H1 (cell line): ENCODE data around the gene HOXD12. TPM values are rescaled to one million over a fixed set of nuclear protein-coding genes. Genes with fewer than 3 reads are reported as not detected.

ENCODE experiments used
- CTCF ChIA-PET: fragments of 300-600 bp; sonication (Branson Sonifier 250); formaldehyde crosslinking; loops from one replicate; lab custom pipeline; 2021; ENCODE audit not compliant: partially characterized antibody; lab: Charles Lee
- POLR2A ChIA-PET: fragments of 300-600 bp; sonication (Branson Sonifier 250); formaldehyde crosslinking; loops from one replicate; lab custom pipeline; 2021; ENCODE audit warnings: inconsistent platforms; ENCODE audit not compliant: partially characterized antibody; lab: Charles Lee
- DNase-seq, 2 experiments: peaks; one replicate each; pipeline versions ENCODE4 v3.0.0 to v3.0.0-alpha.2; 2010 to 2022; ENCODE audit warnings: low spot score in 2 of 2, low read depth in 1 of 2, mixed read lengths in 1 of 2
- FAIRE-seq: peaks from 2 replicates; lab custom pipeline; 2011; peaks lifted over from hg19 to GRCh38; lab: Jason Lieb, UNC
- H2AFZ ChIP-seq: 2 replicates; pipeline ENCODE4 v1.8.1; 2012; ENCODE audit warnings: low read length, inconsistent platforms
- H2AK5ac ChIP-seq: 2 replicates; pipeline ENCODE4 v1.6.1; 2013; ENCODE audit warnings: low read depth, low read length
- H2BK120ac ChIP-seq: replicated peaks from 2 replicates; pipeline ENCODE3; 2013; ENCODE audit warnings: low read depth, low read length, inconsistent platforms
- H2BK12ac ChIP-seq: 2 replicates; pipeline ENCODE4 v1.6.1; 2013; ENCODE audit warnings: low read depth, low read length
- H2BK15ac ChIP-seq: 2 replicates; pipeline ENCODE4 v1.6.1; 2013; ENCODE audit warnings: low read length
- H2BK20ac ChIP-seq: 2 replicates; pipeline ENCODE4 v1.6.1; 2013; ENCODE audit warnings: low read length
- H2BK5ac ChIP-seq: 2 replicates; pipeline ENCODE4 v1.6.1; 2013; ENCODE audit warnings: low read depth, low read length
- H3K14ac ChIP-seq: 2 replicates; pipeline ENCODE4 v1.6.1; 2013; ENCODE audit warnings: inconsistent platforms; ENCODE audit not compliant: insufficient read length
- H3K18ac ChIP-seq: 2 replicates; pipeline ENCODE4 v1.6.1; 2013; ENCODE audit warnings: low read length; ENCODE audit errors: extremely low read depth
- H3K23ac ChIP-seq: 2 replicates; pipeline ENCODE4 v1.6.1; 2013; ENCODE audit warnings: inconsistent platforms; ENCODE audit not compliant: insufficient read length
- H3K23me2 ChIP-seq: 2 replicates; pipeline ENCODE4 v1.6.1; 2013; ENCODE audit warnings: low read depth, low read length
- H3K27ac ChIP-seq: 2 replicates; pipeline ENCODE4 v1.6.1; 2011; ENCODE audit warnings: low read depth, low read length, inconsistent platforms
- H3K27me3 ChIP-seq, 4 experiments: replicated peaks in 1 of 4; 1 replicate in 1 of 4; 2 replicates in 3 of 4; pipeline versions ENCODE4 v1.6.1 to v1.8.1; 2011 to 2013; ENCODE audit warnings: low read length in 3 of 4, mild to moderate bottlenecking in 3 of 4, inconsistent platforms in 2 of 4, mixed read lengths in 2 of 4, moderate library complexity in 1 of 4; ENCODE audit not compliant: control insufficient read depth in 3 of 4, insufficient read depth in 3 of 4; ENCODE audit errors: extremely low read depth in 1 of 4
- H3K36me3 ChIP-seq, 4 experiments: 2 replicates each; pipeline versions ENCODE4 v1.6.1 to v1.8.1; 2011 to 2013; ENCODE audit warnings: mild to moderate bottlenecking in 4 of 4, low read length in 3 of 4, moderate library complexity in 2 of 4, control low read depth in 1 of 4, inconsistent platforms in 1 of 4; ENCODE audit not compliant: insufficient read depth in 4 of 4, control insufficient read depth in 2 of 4
- H3K4ac ChIP-seq: replicated peaks from 2 replicates; pipeline ENCODE3; 2013; ENCODE audit warnings: low read length, low read depth, mixed read lengths, inconsistent platforms; ENCODE audit not compliant: insufficient read length
- H3K4me1 ChIP-seq, 4 experiments: replicated peaks in 1 of 4; 1 replicate in 1 of 4; 2 replicates in 3 of 4; pipeline versions ENCODE4 v1.6.1 to v1.8.1; 2011 to 2013; ENCODE audit warnings: low read length in 3 of 4, inconsistent platforms in 2 of 4, mixed read lengths in 1 of 4; ENCODE audit not compliant: insufficient read depth in 4 of 4, control insufficient read depth in 3 of 4
- H3K4me2 ChIP-seq, 2 experiments: 2 replicates each; pipeline versions ENCODE4 v1.6.1 to v1.8.1; 2011 to 2013; ENCODE audit warnings: low read depth in 2 of 2, low read length in 2 of 2, control low read depth in 1 of 2, inconsistent platforms in 1 of 2, mild to moderate bottlenecking in 1 of 2; ENCODE audit not compliant: insufficient read depth in 1 of 2
- H3K4me3 ChIP-seq, 4 experiments: fragments of 200-600, 300-600 bp in 1 of 4; sonication (generic), shearing (Covaris generic), sonication (Bioruptor Twin) in 1 of 4; 2 replicates each; pipeline versions ENCODE4 v1.5.1 to v1.8.1; 2011 to 2016; ENCODE audit warnings: low read length in 4 of 4, low read depth in 3 of 4, control low read depth in 2 of 4, inconsistent platforms in 2 of 4, mild to moderate bottlenecking in 2 of 4, mixed read lengths in 1 of 4, moderate library complexity in 1 of 4; ENCODE audit not compliant: insufficient read depth in 2 of 4; ENCODE audit errors: extremely low read depth in 1 of 4
- H3K56ac ChIP-seq: replicated peaks from 2 replicates; pipeline ENCODE3; 2013; ENCODE audit warnings: low read depth, mild to moderate bottlenecking, mixed read lengths, low read length, inconsistent platforms; ENCODE audit not compliant: insufficient read length
- H3K79me1 ChIP-seq: 2 replicates; pipeline ENCODE4 v1.6.1; 2013; ENCODE audit warnings: low read depth, low read length, control low read depth
- H3K79me2 ChIP-seq, 2 experiments: 2 replicates each; pipeline versions ENCODE4 v1.6.1 to v1.8.1; 2012 to 2013; ENCODE audit warnings: low read length in 2 of 2, mild to moderate bottlenecking in 2 of 2, inconsistent platforms in 1 of 2; ENCODE audit not compliant: insufficient read depth in 2 of 2, control insufficient read depth in 1 of 2
- H3K9ac ChIP-seq, 4 experiments: replicated peaks in 1 of 4; 1 replicate in 1 of 4; 2 replicates in 3 of 4; pipeline versions ENCODE4 v1.6.1 to v1.8.1; 2011 to 2013; ENCODE audit warnings: low read depth in 3 of 4, low read length in 3 of 4, control low read depth in 2 of 4, mild to moderate bottlenecking in 2 of 4, moderate library complexity in 2 of 4, inconsistent platforms in 1 of 4; ENCODE audit errors: extremely low read depth in 1 of 4
- H3K9me3 ChIP-seq, 2 experiments: 2 replicates each; pipeline versions ENCODE4 v1.6.1 to v1.8.1; 2012 to 2013; ENCODE audit warnings: mild to moderate bottlenecking in 2 of 2, moderate library complexity in 2 of 2, control low read depth in 1 of 2, inconsistent platforms in 1 of 2, low read depth in 1 of 2, low read length in 1 of 2, mixed read lengths in 1 of 2; ENCODE audit not compliant: insufficient read depth in 2 of 2
- H4K20me1 ChIP-seq, 2 experiments: replicated peaks in 1 of 2; 2 replicates each; pipeline versions ENCODE3 to v1.8.1; 2011 to 2013; ENCODE audit warnings: inconsistent platforms in 2 of 2, low read length in 2 of 2, mild to moderate bottlenecking in 1 of 2; ENCODE audit not compliant: insufficient read depth in 2 of 2, control insufficient read depth in 1 of 2
- H4K5ac ChIP-seq: 2 replicates; pipeline ENCODE4 v1.6.1; 2013; ENCODE audit warnings: low read length, low read depth, mixed read lengths, inconsistent platforms; ENCODE audit not compliant: insufficient read length
- H4K8ac ChIP-seq: 2 replicates; pipeline ENCODE4 v1.8.0; 2013; ENCODE audit warnings: mild to moderate bottlenecking, moderate library complexity, low read length, inconsistent platforms; ENCODE audit not compliant: insufficient read depth; ENCODE audit errors: extremely low read depth
- H4K91ac ChIP-seq: replicated peaks from 2 replicates; pipeline ENCODE3; 2013; ENCODE audit warnings: low read length, mixed read lengths, inconsistent platforms; ENCODE audit not compliant: insufficient read length
- PHF8 ChIP-seq: fragments of 200-600 bp; sonication (generic); conservative IDR thresholded peaks from 2 replicates; pipeline ENCODE4 v1.7.1; 2012; ENCODE audit warnings: low read depth, mild to moderate bottlenecking, inconsistent platforms, low read length, moderate library complexity
- RNF2 ChIP-seq: fragments of 200-900, 300-1000 bp; sonication (generic); IDR thresholded peaks from 2 replicates; pipeline ENCODE4 v1.7.1; 2016; ENCODE audit warnings: borderline replicate concordance, low read depth, mild to moderate bottlenecking, antibody characterized with exemption, low read length; ENCODE audit not compliant: poor library complexity, severe bottlenecking; ENCODE audit errors: missing control alignments
- WGBS, 2 experiments: shearing (Covaris generic) in 1 of 2; methylation state at CpG; one replicate each; pipeline versions ENCODE4 v1.1.6 to v1.1.7; 2013 to 2015; ENCODE audit warnings: low lambda C conversion rate in 2 of 2, mixed read lengths in 2 of 2, inconsistent platforms in 1 of 2, low coverage in 1 of 2, missing lambda C conversion rate in 1 of 2; ENCODE audit not compliant: insufficient replicate concordance in 2 of 2, insufficient coverage in 1 of 2, insufficient read length in 1 of 2; ENCODE audit errors: extremely low coverage in 1 of 2, missing lambda C conversion rate in 1 of 2; 5-methylcytosine and 5-hydroxymethylcytosine counted together
- polyA plus RNA-seq, 7 experiments: library from polyadenylated mRNA; depleted of rRNA in 3 of 7; stranded (reverse) in 5 of 7; unstranded in 2 of 7; fragments of >200 nt in 5 of 7; fragments of 200-250 nt in 2 of 7; gene quantifications; 1 replicate in 5 of 7; 2 replicates in 1 of 7; 4 replicates in 1 of 7; pipeline versions ENCODE4 v1.2.1 to v1.2.3, GENCODE V29; 2011 to 2013; ENCODE audit warnings: missing spikeins in 2 of 7, mixed read lengths in 2 of 7
- total RNA-seq: library from RNA; stranded (reverse); fragmentation: NEBNext Ultra II Directional; extraction: Animal tissue kit (Norgen Biotek cat#: 25700); gene quantifications from 2 replicates; pipeline ENCODE4 v1.2.1, GENCODE V29; 2021

Gene HOXD12
- total and polyA plus RNA-seq, 2 of the 8 experiments (the other 6 are each of a cell fraction or from before 2014, with no cell fraction given), result not detected

- peak overlapping the region; percentile 18; the same call in 1 of the 2 replicates for H4K8ac ChIP-seq
- no peak overlapping the region for H2BK120ac ChIP-seq
- H4K20me1 ChIP-seq, result peaks cover 26 to 39% of the 10 kb centered on the region in 2 experiments
- no peak overlapping the region for H2AK5ac ChIP-seq
- peak in 1 of 2 experiments; percentile 45 for DNase-seq
- TF ChIP-seq RNF2 (peak; percentile 64), PHF8 (no peak)
- no peak overlapping the region for H2BK20ac ChIP-seq
- H3K14ac ChIP-seq, result no peak overlapping the region
- no peak overlapping the region for H2AFZ ChIP-seq
- H3K4me3 ChIP-seq, result no peak overlapping the region
- H3K27me3 ChIP-seq, result peaks cover 96 to 100% (median 99%) of the 10 kb centered on the region in 4 experiments
- no peak overlapping the region; a peak in 1 of 4 replicates for H3K4me2 ChIP-seq
- no peaks in the 10 kb centered on the region for H3K79me2 ChIP-seq
- no peak overlapping the region for H3K18ac ChIP-seq
- no peak overlapping the region for H4K91ac ChIP-seq
- 0 out of 2 replicates have a peak overlapping the region, but pooled peaks have one; percentile 27 for H2BK12ac ChIP-seq
- peaks cover 2% of the 10 kb centered on the region; the same call in 1 of the 2 replicates for H3K23me2 ChIP-seq
- no peak overlapping the region for H3K4ac ChIP-seq
- H4K5ac ChIP-seq, result no peak overlapping the region
- no peak overlapping the region for H3K9ac ChIP-seq
- peaks cover 0 to 17% (median 9%) of the 10 kb centered on the region in 4 experiments; a peak in 6 of 7 replicates for H3K4me1 ChIP-seq
- ChIA-PET POLR2A (interaction anchor here (0.9 kb wide), 1 partner anchor 48 kb away, joined by 6 read pairs; no protein-coding TSS in a partner anchor), CTCF (interaction anchor here (1.2 to 6.2 kb wide), 5 partner anchors 13 to 529 kb away, joined by 4 to 72 read pairs (median 19); no protein-coding TSS in a partner anchor)
- H3K9me3 ChIP-seq, result no peaks in the 10 kb centered on the region; a peak in 1 of 4 replicates
- no peaks in the 10 kb centered on the region for H3K79me1 ChIP-seq
- H3K36me3 ChIP-seq, result peaks cover 0 to 22% (median 0%) of the 10 kb centered on the region in 4 experiments; a peak in 1 of 8 replicates
- no peak overlapping the region for H3K27ac ChIP-seq
- H2BK5ac ChIP-seq, result no peak overlapping the region
- no peak overlapping the region for H2BK15ac ChIP-seq
- WGBS, 2 experiments, result 16% methylated on average over 32 of the region's 34 CpGs; no CpG with 5 or more reads in 1 of the 2 experiments
- no peak overlapping the region for H3K56ac ChIP-seq
- no peak for FAIRE-seq
- H3K23ac ChIP-seq, result no peak overlapping the region
Measured at GRCh38 chr2:176124110-176124946, 24.7 kb downstream of the HOXD12 start.
